ENCODE data around the gene CILP2.

DNA sequence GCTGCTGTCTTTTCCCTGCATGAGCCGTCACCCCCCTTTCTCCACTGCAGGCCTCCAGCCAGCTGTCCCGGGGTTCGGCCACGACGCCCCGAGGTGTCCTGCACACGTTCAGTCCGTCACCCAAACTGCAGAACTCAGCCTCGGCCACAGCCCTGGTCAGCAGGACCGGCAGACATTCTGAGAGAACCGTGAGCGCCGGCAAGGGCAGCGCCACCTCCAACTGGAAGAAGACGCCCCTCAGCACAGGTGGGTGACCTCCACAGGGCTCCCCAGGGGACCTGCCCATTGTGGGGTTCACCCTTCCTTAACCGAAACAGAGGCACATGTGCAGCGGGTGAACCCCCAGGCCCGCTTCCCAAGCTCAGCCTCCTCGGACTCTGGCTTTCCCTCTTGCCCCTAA is 35.8 kb upstream of the CILP2 start:
- TF ChIP-seq, protein P1, sequence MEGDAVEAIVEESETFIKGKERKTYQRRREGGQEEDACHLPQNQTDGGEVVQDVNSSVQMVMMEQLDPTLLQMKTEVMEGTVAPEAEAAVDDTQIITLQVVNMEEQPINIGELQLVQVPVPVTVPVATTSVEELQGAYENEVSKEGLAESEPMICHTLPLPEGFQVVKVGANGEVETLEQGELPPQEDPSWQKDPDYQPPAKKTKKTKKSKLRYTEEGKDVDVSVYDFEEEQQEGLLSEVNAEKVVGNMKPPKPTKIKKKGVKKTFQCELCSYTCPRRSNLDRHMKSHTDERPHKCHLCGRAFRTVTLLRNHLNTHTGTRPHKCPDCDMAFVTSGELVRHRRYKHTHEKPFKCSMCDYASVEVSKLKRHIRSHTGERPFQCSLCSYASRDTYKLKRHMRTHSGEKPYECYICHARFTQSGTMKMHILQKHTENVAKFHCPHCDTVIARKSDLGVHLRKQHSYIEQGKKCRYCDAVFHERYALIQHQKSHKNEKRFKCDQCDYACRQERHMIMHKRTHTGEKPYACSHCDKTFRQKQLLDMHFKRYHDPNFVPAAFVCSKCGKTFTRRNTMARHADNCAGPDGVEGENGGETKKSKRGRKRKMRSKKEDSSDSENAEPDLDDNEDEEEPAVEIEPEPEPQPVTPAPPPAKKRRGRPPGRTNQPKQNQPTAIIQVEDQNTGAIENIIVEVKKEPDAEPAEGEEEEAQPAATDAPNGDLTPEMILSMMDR (tag by site-specific recombination; IDR thresholded peaks at IDR 0.05), result no peak
- TF ChIP-seq, protein P2, sequence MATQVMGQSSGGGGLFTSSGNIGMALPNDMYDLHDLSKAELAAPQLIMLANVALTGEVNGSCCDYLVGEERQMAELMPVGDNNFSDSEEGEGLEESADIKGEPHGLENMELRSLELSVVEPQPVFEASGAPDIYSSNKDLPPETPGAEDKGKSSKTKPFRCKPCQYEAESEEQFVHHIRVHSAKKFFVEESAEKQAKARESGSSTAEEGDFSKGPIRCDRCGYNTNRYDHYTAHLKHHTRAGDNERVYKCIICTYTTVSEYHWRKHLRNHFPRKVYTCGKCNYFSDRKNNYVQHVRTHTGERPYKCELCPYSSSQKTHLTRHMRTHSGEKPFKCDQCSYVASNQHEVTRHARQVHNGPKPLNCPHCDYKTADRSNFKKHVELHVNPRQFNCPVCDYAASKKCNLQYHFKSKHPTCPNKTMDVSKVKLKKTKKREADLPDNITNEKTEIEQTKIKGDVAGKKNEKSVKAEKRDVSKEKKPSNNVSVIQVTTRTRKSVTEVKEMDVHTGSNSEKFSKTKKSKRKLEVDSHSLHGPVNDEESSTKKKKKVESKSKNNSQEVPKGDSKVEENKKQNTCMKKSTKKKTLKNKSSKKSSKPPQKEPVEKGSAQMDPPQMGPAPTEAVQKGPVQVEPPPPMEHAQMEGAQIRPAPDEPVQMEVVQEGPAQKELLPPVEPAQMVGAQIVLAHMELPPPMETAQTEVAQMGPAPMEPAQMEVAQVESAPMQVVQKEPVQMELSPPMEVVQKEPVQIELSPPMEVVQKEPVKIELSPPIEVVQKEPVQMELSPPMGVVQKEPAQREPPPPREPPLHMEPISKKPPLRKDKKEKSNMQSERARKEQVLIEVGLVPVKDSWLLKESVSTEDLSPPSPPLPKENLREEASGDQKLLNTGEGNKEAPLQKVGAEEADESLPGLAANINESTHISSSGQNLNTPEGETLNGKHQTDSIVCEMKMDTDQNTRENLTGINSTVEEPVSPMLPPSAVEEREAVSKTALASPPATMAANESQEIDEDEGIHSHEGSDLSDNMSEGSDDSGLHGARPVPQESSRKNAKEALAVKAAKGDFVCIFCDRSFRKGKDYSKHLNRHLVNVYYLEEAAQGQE (tag by site-specific recombination; IDR thresholded peaks at IDR 0.05), result no peak
- TF ChIP-seq, protein P3, sequence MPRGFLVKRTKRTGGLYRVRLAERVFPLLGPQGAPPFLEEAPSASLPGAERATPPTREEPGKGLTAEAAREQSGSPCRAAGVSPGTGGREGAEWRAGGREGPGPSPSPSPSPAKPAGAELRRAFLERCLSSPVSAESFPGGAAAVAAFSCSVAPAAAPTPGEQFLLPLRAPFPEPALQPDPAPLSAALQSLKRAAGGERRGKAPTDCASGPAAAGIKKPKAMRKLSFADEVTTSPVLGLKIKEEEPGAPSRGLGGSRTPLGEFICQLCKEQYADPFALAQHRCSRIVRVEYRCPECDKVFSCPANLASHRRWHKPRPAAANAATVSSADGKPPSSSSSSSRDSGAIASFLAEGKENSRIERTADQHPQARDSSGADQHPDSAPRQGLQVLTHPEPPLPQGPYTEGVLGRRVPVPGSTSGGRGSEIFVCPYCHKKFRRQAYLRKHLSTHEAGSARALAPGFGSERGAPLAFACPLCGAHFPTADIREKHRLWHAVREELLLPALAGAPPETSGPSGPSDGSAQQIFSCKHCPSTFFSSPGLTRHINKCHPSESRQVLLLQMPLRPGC (tag by site-specific recombination; IDR thresholded peaks at IDR 0.05), result no peak
- TF ChIP-seq ZNF660 (tag by site-specific recombination; IDR thresholded peaks at IDR 0.05) (no peak), ZNF274 (IDR thresholded peaks at IDR 0.05; ENCODE audit: low read length) (no peak), ZNF274 (tag by site-specific recombination; IDR thresholded peaks at IDR 0.05; ENCODE audit: borderline replicate concordance) (no peak), ZNF785 (tag by site-specific recombination; IDR thresholded peaks at IDR 0.05) (no peak), ZNF768 (tag by site-specific recombination; IDR thresholded peaks at IDR 0.05) (no peak), ZNF350 (tag by site-specific recombination; IDR thresholded peaks at IDR 0.05) (no peak), TCF7L2 (IDR thresholded peaks at IDR 0.05; ENCODE audit: borderline replicate concordance, low read depth, low read length) (no peak), ZNF549 (tag by site-specific recombination; IDR thresholded peaks at IDR 0.05) (no peak), ZFHX2 (tag by site-specific recombination; conservative IDR thresholded peaks at IDR 0.05) (no peak)
- TF ChIP-seq, protein P4, sequence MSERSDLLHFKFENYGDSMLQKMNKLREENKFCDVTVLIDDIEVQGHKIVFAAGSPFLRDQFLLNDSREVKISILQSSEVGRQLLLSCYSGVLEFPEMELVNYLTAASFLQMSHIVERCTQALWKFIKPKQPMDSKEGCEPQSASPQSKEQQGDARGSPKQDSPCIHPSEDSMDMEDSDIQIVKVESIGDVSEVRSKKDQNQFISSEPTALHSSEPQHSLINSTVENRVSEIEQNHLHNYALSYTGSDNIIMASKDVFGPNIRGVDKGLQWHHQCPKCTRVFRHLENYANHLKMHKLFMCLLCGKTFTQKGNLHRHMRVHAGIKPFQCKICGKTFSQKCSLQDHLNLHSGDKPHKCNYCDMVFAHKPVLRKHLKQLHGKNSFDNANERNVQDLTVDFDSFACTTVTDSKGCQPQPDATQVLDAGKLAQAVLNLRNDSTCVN (tag by site-specific recombination; optimal IDR thresholded peaks at IDR 0.05), result no peak
